Activated CD8-positive, alpha-beta memory T cell treated with anti-CD3 and anti-CD28 coated beads, Interleukin-2, amount 50 U/mL, for 24 hours (primary cell): ENCODE measurements around the gene TNF.
A peak's percentile ranks its signal among the peaks of the same experiment; 100 is the strongest.

Experiments used
- DNase-seq: peaks from one replicate; pipeline ENCODE4 v3.0.0-alpha.2; 2020; ENCODE audit errors: extremely low read depth

TNF gene

GRCh38 chr6:31575335-31575901 lies at the start of gene TNF:
Gene TNF (plus strand): TSS chr6:31575565. CDS start chr6:31575742, 177 bp downstream.
- DNase-seq = no peak

- no peak for DNase-seq
These were observed 49.3 kb upstream of the TNF start for GRCh38 chr6:31525932-31526591.

GRCh38 chr6:31528307-31528777 lies 47.0 kb upstream of the TNF start:
- no peak for DNase-seq

GRCh38 chr6:31528821-31529328 lies 46.5 kb upstream of the TNF start, which contains the start of gene MCCD1:
Gene MCCD1 (plus strand): TSS chr6:31528962. CDS start chr6:31529015, 53 bp downstream.
- DNase-seq = no peak

GRCh38 chr6:31529329-31530150 lies 45.8 kb upstream of the TNF start:
- DNase-seq = no peak

GRCh38 chr6:31530659-31531058 lies 44.7 kb upstream of the TNF start:
- DNase-seq = no peak

GRCh38 chr6:31531162-31531561 lies 44.2 kb upstream of the TNF start:
- DNase-seq = no peak

- DNase-seq = no peak
These were observed 43.4 kb upstream of the TNF start for GRCh38 chr6:31531771-31532643.

- DNase-seq = no peak
These were observed 42.5 kb upstream of the TNF start for GRCh38 chr6:31532644-31533454.

- no peak for DNase-seq
These were observed 41.9 kb upstream of the TNF start for GRCh38 chr6:31533455-31533841.

- no peak for DNase-seq
These were observed 41.4 kb upstream of the TNF start for GRCh38 chr6:31534011-31534410.

GRCh38 chr6:31534521-31535040 lies 40.8 kb upstream of the TNF start:
- DNase-seq = no peak

GRCh38 chr6:31535538-31536324 lies 39.6 kb upstream of the TNF start:
- no peak for DNase-seq

GRCh38 chr6:31538805-31539400 lies 36.5 kb upstream of the TNF start:
- no peak for DNase-seq

GRCh38 chr6:31540640-31541039 lies 34.7 kb upstream of the TNF start:
- no peak for DNase-seq

- no peak for DNase-seq
These were observed 34.2 kb upstream of the TNF start for GRCh38 chr6:31541059-31541657.

GRCh38 chr6:31541658-31542521 lies 33.5 kb upstream of the TNF start, which contains the start of gene DDX39B:
Gene DDX39B (minus strand): TSS chr6:31542003. CDS start chr6:31540532, 1,471 bp downstream.
- peak; percentile 86 for DNase-seq

- DNase-seq = no peak
These were observed 31.7 kb upstream of the TNF start for GRCh38 chr6:31543639-31544038.
